Mesenchymal stem cell (in vitro differentiated cells and primary cell): ENCODE data around the gene NRXN3.

Experiments
- DNase-seq: peaks from one replicate; pipeline ENCODE4 v3.0.0-alpha.2; 2013
- H2AFZ ChIP-seq: one replicate; pipeline ENCODE4 v1.6.1; 2013; ENCODE audit warnings: low read depth, mild to moderate bottlenecking, control low read depth, inconsistent platforms, low read length, moderate library complexity
- H2AK5ac ChIP-seq: 2 replicates; pipeline ENCODE4 v1.6.1; 2013; ENCODE audit warnings: low read length, moderate library complexity, mild to moderate bottlenecking, inconsistent platforms; ENCODE audit not compliant: severe bottlenecking
- H2BK120ac ChIP-seq: one replicate; pipeline ENCODE4 v1.6.1; 2013; ENCODE audit warnings: low read depth, mild to moderate bottlenecking, inconsistent platforms, low read length, moderate library complexity
- H2BK12ac ChIP-seq, 2 experiments: one replicate each; pipeline ENCODE4 v1.6.1; 2013; ENCODE audit warnings: inconsistent platforms in 2 of 2, low read length in 2 of 2, mild to moderate bottlenecking in 2 of 2, moderate library complexity in 2 of 2, control low read depth in 1 of 2
- H2BK15ac ChIP-seq: one replicate; pipeline ENCODE4 v1.6.1; 2013; ENCODE audit warnings: mild to moderate bottlenecking, low read depth, inconsistent platforms; ENCODE audit not compliant: poor library complexity, severe bottlenecking
- H2BK5ac ChIP-seq: 2 replicates; pipeline ENCODE4 v1.6.1; 2013; ENCODE audit warnings: low read depth, mild to moderate bottlenecking, low read length, control low read depth, inconsistent platforms; ENCODE audit not compliant: poor library complexity, severe bottlenecking
- H3K14ac ChIP-seq, 2 experiments: one replicate each; pipeline ENCODE4 v1.6.1; 2013; ENCODE audit warnings: inconsistent platforms in 2 of 2, low read length in 2 of 2, control low read depth in 1 of 2, mild to moderate bottlenecking in 1 of 2, moderate library complexity in 1 of 2
- H3K18ac ChIP-seq, 2 experiments: one replicate each; pipeline ENCODE4 v1.6.1; 2013; ENCODE audit warnings: inconsistent platforms in 2 of 2, low read length in 2 of 2, control low read depth in 1 of 2, low read depth in 1 of 2, mild to moderate bottlenecking in 1 of 2
- H3K23ac ChIP-seq, 2 experiments: one replicate each; pipeline ENCODE4 v1.6.1; 2013; ENCODE audit warnings: inconsistent platforms in 2 of 2, low read length in 2 of 2, mild to moderate bottlenecking in 2 of 2, moderate library complexity in 2 of 2, control low read depth in 1 of 2
- H3K27ac ChIP-seq: 2 replicates; pipeline ENCODE4 v1.5.1; 2013; ENCODE audit warnings: mild to moderate bottlenecking, moderate library complexity, low read length, control low read depth, inconsistent platforms; ENCODE audit not compliant: poor library complexity, severe bottlenecking
- H3K27me3 ChIP-seq, 2 experiments: 2 replicates each; pipeline versions ENCODE4 v1.6.1 to v1.7.0; 2013; ENCODE audit warnings: low read length in 2 of 2, mild to moderate bottlenecking in 2 of 2, moderate library complexity in 2 of 2, control low read depth in 1 of 2, inconsistent platforms in 1 of 2; ENCODE audit not compliant: control insufficient read depth in 1 of 2, insufficient read depth in 1 of 2
- H3K36me3 ChIP-seq, 2 experiments: 2 replicates each; pipeline versions ENCODE4 v1.6.1 to v1.7.0; 2013; ENCODE audit warnings: low read length in 2 of 2, control low read depth in 1 of 2, inconsistent platforms in 1 of 2, low read depth in 1 of 2, mild to moderate bottlenecking in 1 of 2; ENCODE audit not compliant: insufficient read depth in 2 of 2, control insufficient read depth in 1 of 2
- H3K4ac ChIP-seq, 2 experiments: one replicate each; pipeline ENCODE4 v1.6.1; 2013; ENCODE audit warnings: inconsistent platforms in 2 of 2, low read length in 2 of 2, mild to moderate bottlenecking in 2 of 2, moderate library complexity in 2 of 2, control low read depth in 1 of 2, low read depth in 1 of 2
- H3K4me1 ChIP-seq: 2 replicates; pipeline ENCODE4 v1.6.1; 2013; ENCODE audit warnings: low read depth, low read length, control low read depth; ENCODE audit not compliant: control insufficient read depth, insufficient read depth
- H3K4me2 ChIP-seq: 2 replicates; pipeline ENCODE4 v1.6.1; 2013; ENCODE audit warnings: low read length, mild to moderate bottlenecking, inconsistent platforms; ENCODE audit not compliant: poor library complexity, severe bottlenecking
- H3K4me3 ChIP-seq, 2 experiments: 2 replicates each; pipeline versions ENCODE4 v1.5.1 to v1.7.0; 2013; ENCODE audit warnings: low read length in 2 of 2, mild to moderate bottlenecking in 2 of 2, control low read depth in 1 of 2, low read depth in 1 of 2; ENCODE audit not compliant: insufficient read depth in 1 of 2
- H3K79me1 ChIP-seq: replicated peaks from 2 replicates; pipeline ENCODE4 v1.6.1; 2013; ENCODE audit warnings: mild to moderate bottlenecking, control low read depth, low read length, inconsistent platforms; ENCODE audit not compliant: poor library complexity, severe bottlenecking
- H3K9ac ChIP-seq: 2 replicates; pipeline ENCODE4 v1.7.0; 2013; ENCODE audit warnings: mild to moderate bottlenecking, low read length, moderate library complexity
- H3K9me3 ChIP-seq: 2 replicates; pipeline ENCODE4 v1.7.0; 2013; ENCODE audit warnings: mild to moderate bottlenecking, low read length; ENCODE audit not compliant: control insufficient read depth
- H4K8ac ChIP-seq: one replicate; pipeline ENCODE4 v1.6.1; 2013; ENCODE audit warnings: inconsistent platforms, mild to moderate bottlenecking, low read length, moderate library complexity
- H4K91ac ChIP-seq: one replicate; pipeline ENCODE4 v1.6.1; 2013; ENCODE audit warnings: mild to moderate bottlenecking, low read length, inconsistent platforms
- WGBS: methylation state at CpG from one replicate; pipeline ENCODE4 v1.1.7; 2013; ENCODE audit warnings: mixed read lengths; 5-methylcytosine and 5-hydroxymethylcytosine counted together

The NRXN3 gene

DNA sequence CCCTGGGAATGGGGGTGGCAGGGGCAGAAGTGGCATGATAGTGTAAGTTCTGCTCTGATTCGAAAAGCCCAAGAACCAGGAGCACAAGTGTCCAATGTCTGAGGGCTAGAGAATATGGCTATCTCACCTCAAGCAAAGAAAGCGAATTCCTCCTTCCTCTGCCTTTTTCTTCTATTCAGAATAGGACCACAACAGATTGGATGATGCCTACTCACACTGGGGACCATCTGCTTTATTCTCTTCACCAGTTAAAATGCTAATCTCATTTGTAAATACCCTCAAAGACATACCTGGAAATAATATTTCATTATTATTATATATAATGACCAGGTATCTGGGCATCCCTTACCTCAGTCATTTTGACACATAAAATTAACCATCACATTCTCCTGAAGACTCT, 808.7 kb downstream of the NRXN3 start:
- no peak overlapping the region for H2AK5ac ChIP-seq
- H3K4me1 ChIP-seq: no peaks in the 10 kb centered on the region
- DNase-seq: no peak
- no peaks in the 10 kb centered on the region for H3K27me3 ChIP-seq
- no peak overlapping the region for H4K8ac ChIP-seq
- no peak overlapping the region for H3K27ac ChIP-seq
- peak overlapping the region; percentile 24 for H2AFZ ChIP-seq
- no peak overlapping the region for H3K23ac ChIP-seq
- H2BK120ac ChIP-seq: no peak overlapping the region
- H3K4me3 ChIP-seq: no peak overlapping the region
- H3K4me2 ChIP-seq: no peak overlapping the region
- H3K4ac ChIP-seq: no peak overlapping the region
- no peak overlapping the region for H3K14ac ChIP-seq
- no peak overlapping the region for H2BK5ac ChIP-seq
- H4K91ac ChIP-seq: no peak overlapping the region
- no peaks in the 10 kb centered on the region for H3K9me3 ChIP-seq
- H2BK15ac ChIP-seq: no peak overlapping the region
- H3K79me1 ChIP-seq: no peaks in the 10 kb centered on the region
- no peak overlapping the region for H3K18ac ChIP-seq
- H3K36me3 ChIP-seq: no peaks in the 10 kb centered on the region
- H2BK12ac ChIP-seq: no peak overlapping the region
- H3K9ac ChIP-seq: no peak overlapping the region
- 71% methylated on average over 2 of the region's 2 CpGs for WGBS

- no peak overlapping the region for H3K18ac ChIP-seq
- H3K36me3 ChIP-seq: no peaks in the 10 kb centered on the region
- H3K4me3 ChIP-seq: no peak overlapping the region
- H3K23ac ChIP-seq: no peak overlapping the region
- H3K27ac ChIP-seq: no peak overlapping the region
- no peaks in the 10 kb centered on the region for H3K4me1 ChIP-seq
- H3K27me3 ChIP-seq: no peaks in the 10 kb centered on the region
- no peaks in the 10 kb centered on the region for H3K79me1 ChIP-seq
- H2BK12ac ChIP-seq: no peak overlapping the region
- no peak overlapping the region for H3K9ac ChIP-seq
- WGBS: 67% methylated on average over 1 of the region's 2 CpGs
- H4K91ac ChIP-seq: no peak overlapping the region
- no peak overlapping the region for H2BK15ac ChIP-seq
- no peak overlapping the region for H2BK5ac ChIP-seq
- no peak overlapping the region for H2AFZ ChIP-seq
- H3K14ac ChIP-seq: no peak overlapping the region
- DNase-seq: no peak
- H3K4me2 ChIP-seq: no peak overlapping the region
- H2AK5ac ChIP-seq: no peak overlapping the region
- H3K9me3 ChIP-seq: no peaks in the 10 kb centered on the region
- no peak overlapping the region for H2BK120ac ChIP-seq
- no peak overlapping the region for H4K8ac ChIP-seq
- H3K4ac ChIP-seq: no peak overlapping the region
Observed at GRCh38 chr14:78982551-78982950, 812.4 kb downstream of the NRXN3 start.

- no peak overlapping the region for H2BK12ac ChIP-seq
Observed at GRCh38 chr14:78983126-78983525, 813.0 kb downstream of the NRXN3 start.

DNA sequence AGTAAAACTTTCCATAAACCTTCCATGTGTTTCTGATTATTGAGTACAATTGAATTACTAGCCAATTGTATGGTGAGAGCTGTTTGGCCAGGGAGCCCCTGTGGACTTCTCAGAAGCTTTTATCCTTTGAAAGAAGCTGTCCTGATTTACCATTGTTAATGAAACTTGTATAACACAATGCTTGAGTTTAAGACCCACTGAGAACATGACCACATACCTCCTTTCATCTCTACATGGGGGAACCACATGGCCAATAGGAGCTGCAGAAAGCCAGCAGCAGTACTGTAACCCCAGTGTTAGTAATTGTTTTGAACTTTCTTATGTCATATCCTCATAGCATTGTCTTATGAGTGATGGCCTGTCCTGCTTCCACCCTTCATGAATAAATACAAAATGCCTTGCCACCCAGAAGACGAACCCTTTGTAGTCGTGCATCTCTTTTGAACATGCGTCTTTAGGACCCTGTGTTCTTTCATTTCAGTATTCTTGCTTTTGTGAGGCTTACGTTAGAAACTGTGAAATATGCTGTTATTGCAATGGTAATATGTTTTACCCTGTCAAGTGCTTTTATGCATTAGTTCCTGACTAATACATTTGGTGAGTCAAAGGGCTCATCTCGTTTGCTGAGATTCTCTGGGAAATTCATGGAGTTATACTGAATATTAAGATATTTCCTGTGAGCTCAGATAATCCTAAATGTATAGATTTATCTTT, 815.7 kb downstream of the NRXN3 start:
- no peak overlapping the region for H3K18ac ChIP-seq
- H3K4me1 ChIP-seq: no peaks in the 10 kb centered on the region
- H2BK120ac ChIP-seq: no peak overlapping the region
- no peak for DNase-seq
- no peak overlapping the region for H4K91ac ChIP-seq
- no peak overlapping the region for H3K4ac ChIP-seq
- no peaks in the 10 kb centered on the region for H3K9me3 ChIP-seq
- no peak overlapping the region for H2AK5ac ChIP-seq
- H3K14ac ChIP-seq: no peak overlapping the region
- 53% methylated on average over 4 of the region's 5 CpGs for WGBS
- no peak overlapping the region for H2BK15ac ChIP-seq
- no peak overlapping the region for H3K4me2 ChIP-seq
- H3K27me3 ChIP-seq: no peaks in the 10 kb centered on the region
- H2BK12ac ChIP-seq: no peak overlapping the region
- H4K8ac ChIP-seq: no peak overlapping the region
- no peak overlapping the region for H3K9ac ChIP-seq
- H3K4me3 ChIP-seq: peak overlapping the region in 1 of 2 experiments; percentile 3
- no peak overlapping the region for H2BK5ac ChIP-seq
- no peaks in the 10 kb centered on the region for H3K36me3 ChIP-seq
- no peaks in the 10 kb centered on the region for H3K79me1 ChIP-seq
- H3K27ac ChIP-seq: no peak overlapping the region
- H2AFZ ChIP-seq: no peak overlapping the region
- no peak overlapping the region for H3K23ac ChIP-seq

More at GRCh38 chr14:78983126-78983525, 813.0 kb downstream of the NRXN3 start:
- Histone ChIP-seq H2AFZ (no peak overlapping the region), H3K27me3 (no peaks in the 10 kb centered on the region), H3K4me1 (no peaks in the 10 kb centered on the region), H3K4me3 (no peak overlapping the region), H3K14ac (no peak overlapping the region), H3K9me3 (no peaks in the 10 kb centered on the region), H2BK5ac (no peak overlapping the region), H4K8ac (no peak overlapping the region), H2BK120ac (no peak overlapping the region), H2BK15ac (no peak overlapping the region), H3K18ac (no peak overlapping the region), H3K4ac (no peak overlapping the region), H3K27ac (no peak overlapping the region), H3K9ac (no peak overlapping the region), H3K36me3 (no peaks in the 10 kb centered on the region), H3K79me1 (no peaks in the 10 kb centered on the region), H4K91ac (no peak overlapping the region), H3K23ac (no peak overlapping the region), H2AK5ac (no peak overlapping the region), H3K4me2 (no peak overlapping the region)
- DNase-seq: no peak
- 100% methylated on average over 1 of the region's 2 CpGs for WGBS
